Measurements from ENCODE around the gene SLX9.

SLX9 gene

DNA sequence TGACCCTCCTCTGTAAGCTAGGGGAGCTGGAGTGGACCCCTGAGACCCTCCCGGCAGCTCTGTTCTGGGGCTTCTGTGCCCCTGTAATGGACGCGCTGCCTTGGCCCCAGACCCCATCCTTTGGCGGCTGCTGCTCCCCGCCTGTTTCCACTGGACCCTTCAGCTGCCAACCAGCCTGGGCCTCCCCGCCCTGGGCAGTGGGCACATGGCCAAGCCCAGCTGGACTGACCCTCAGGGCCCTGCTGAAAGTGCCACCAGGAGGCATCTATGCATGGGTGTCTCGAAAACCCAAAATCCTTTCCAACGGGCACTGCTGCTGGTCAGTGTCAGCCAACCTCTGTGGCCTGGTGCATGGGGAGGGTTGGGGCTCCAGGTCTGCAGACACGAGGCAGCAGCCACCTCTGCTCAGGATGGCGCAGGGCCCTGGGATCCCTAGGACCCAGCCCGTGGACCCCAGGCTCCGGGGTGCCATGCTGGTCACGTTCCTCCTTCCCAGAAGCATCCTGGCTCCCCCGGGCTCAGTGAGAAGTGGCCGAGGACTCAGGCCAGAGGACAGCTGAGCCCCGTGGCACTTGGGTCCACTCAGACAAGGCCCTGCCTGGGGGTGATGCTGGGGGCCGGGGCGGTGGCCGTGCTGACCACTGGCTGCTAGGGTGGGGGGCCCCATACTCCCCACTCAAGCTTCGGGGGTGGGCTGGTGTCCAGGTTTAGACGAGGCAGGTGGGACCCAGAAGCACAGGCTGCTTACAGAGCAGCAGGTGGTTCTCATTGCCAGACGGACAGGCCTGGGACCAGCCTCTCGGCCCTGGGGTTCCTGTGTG lies 46.9 kb downstream of the SLX9 start:
- DNase-seq (ENCODE audit: low read depth in 2 of 2): no peak
- no peak overlapping the region for H3K4me3 ChIP-seq (replicated peaks in 1 of 2; ENCODE audit: low read depth in 2 of 2, low read length in 2 of 2)
- TF ChIP-seq, protein P1, sequence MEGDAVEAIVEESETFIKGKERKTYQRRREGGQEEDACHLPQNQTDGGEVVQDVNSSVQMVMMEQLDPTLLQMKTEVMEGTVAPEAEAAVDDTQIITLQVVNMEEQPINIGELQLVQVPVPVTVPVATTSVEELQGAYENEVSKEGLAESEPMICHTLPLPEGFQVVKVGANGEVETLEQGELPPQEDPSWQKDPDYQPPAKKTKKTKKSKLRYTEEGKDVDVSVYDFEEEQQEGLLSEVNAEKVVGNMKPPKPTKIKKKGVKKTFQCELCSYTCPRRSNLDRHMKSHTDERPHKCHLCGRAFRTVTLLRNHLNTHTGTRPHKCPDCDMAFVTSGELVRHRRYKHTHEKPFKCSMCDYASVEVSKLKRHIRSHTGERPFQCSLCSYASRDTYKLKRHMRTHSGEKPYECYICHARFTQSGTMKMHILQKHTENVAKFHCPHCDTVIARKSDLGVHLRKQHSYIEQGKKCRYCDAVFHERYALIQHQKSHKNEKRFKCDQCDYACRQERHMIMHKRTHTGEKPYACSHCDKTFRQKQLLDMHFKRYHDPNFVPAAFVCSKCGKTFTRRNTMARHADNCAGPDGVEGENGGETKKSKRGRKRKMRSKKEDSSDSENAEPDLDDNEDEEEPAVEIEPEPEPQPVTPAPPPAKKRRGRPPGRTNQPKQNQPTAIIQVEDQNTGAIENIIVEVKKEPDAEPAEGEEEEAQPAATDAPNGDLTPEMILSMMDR (IDR thresholded peaks at IDR 0.05; ENCODE audit: low read depth, low read length): no peak

DNA sequence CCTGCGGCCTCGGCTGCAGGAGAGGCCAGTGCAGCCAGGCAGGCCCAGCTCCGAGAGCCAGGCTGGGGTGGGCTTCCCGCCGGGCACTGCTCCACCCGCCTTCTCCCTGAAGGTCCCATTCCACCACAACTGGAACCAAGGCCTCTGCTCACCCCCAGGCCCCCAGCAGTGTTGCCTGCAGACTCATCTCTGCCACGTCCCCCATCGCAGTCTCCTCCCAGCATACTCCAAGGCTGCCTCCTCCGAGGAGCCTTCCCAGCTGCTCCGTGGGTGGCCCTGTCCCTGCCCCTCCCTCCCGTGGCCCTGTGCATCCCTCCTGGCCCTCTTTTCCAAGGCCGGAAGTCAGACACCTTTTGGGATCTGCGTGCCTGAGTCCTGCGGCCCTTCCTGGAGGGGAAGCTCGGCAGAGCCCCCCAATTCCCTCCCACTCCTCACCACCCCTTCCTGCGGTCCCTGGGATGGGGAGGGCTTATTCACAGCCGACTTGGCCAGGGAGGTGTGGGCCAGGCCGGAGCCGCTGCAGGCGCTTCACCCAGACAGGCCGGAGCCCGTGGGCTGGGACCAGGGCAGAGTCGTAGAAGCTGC lies 47.6 kb downstream of the SLX9 start:
- no peak for DNase-seq (ENCODE audit: low read depth in 2 of 2)
- H3K4me3 ChIP-seq (replicated peaks in 1 of 2; ENCODE audit: low read depth in 2 of 2, low read length in 2 of 2): no peak overlapping the region
- TF ChIP-seq, protein P1 (IDR thresholded peaks at IDR 0.05; ENCODE audit: low read depth, low read length): no peak

DNA sequence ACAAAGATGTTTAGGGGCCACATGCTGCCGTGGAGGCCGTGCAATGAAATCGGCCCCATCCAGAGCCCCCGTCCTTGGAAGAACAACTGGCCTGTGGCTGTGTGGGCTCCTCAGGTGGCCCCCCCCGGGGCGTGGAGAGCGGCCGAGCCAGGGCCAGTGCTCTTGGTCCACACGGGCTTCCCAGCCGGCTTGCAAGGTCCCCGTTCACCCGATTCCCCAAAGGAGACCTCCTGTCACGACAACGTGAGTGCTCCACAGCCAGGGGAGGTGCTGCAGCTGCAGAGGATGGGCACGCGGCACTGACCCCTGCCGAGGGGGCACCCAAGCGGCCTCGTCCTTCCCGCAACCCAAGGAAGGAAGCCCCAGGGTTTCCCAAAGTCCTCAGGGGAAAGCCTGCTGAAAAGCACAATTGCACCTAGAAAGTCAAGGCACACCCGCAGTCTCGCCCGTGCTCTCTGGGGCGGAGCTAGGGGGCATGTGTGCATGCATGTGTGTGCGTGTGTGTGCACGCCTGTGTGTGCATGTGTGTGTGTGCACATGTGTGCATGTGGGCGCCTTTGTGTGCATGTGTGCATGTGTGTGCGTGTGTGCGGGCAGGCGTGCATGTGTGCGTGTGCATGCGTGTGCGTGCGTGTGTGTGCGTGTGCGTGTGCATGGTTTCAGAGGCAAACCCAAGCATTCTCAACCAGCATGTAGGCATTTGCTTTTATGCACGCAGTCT lies 48.2 kb downstream of the SLX9 start:
- TF ChIP-seq, protein P1 (IDR thresholded peaks at IDR 0.05; ENCODE audit: low read depth, low read length): no peak
- no peak overlapping the region for H3K4me3 ChIP-seq (replicated peaks in 1 of 2; ENCODE audit: low read depth in 2 of 2, low read length in 2 of 2)
- no peak for DNase-seq (ENCODE audit: low read depth in 2 of 2)

DNA sequence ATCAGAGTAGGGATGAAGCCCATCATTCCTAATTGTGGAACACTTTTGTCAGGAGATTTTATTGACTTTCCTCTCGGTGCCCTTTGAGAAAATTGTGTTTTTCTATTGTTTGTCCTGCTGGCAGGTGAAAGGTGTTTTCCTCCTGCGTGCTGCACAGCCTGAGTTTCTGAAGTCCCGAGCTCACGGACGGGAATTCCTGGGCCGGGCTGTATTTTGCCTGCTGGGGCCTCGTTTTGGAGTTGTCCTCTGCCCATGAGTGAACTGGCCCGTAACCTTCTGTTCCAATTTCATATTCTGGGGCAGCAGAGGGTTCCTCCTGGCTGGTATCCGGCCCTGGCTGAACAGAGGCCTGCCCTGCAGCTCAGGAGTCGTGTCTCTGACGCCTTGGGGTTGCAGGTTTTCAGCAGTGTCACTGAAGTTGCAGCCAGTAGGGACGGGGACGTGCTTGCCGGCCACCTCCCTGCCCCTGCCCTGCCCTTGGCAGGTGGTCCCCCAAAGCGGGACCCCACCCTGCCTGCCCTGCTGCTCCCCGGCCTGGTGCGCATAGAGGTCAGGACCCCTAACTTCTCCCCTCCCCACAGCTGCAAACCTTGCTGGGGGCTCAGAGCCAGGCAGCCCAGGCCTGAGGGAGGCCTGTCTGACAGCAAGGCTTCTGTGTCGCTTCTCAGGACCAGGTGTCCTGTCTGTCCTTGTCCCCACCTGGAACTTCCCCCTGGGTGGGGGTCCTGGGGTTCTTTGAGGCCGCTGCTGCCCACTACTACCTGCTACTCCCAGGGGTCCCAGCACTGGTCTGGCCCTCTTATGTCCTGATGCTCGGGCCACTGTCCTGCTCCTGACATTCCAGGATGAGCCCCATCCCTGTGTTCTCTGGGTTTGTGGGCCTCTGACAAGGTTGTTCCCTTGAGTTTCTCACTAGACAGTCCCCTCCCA lies 49.0 kb downstream of the SLX9 start:
- TF ChIP-seq, protein P1 (IDR thresholded peaks at IDR 0.05; ENCODE audit: low read depth, low read length): no peak
- H3K4me3 ChIP-seq (replicated peaks in 1 of 2; ENCODE audit: low read depth in 2 of 2, low read length in 2 of 2): no peak overlapping the region
- DNase-seq (ENCODE audit: low read depth in 2 of 2): no peak

DNA sequence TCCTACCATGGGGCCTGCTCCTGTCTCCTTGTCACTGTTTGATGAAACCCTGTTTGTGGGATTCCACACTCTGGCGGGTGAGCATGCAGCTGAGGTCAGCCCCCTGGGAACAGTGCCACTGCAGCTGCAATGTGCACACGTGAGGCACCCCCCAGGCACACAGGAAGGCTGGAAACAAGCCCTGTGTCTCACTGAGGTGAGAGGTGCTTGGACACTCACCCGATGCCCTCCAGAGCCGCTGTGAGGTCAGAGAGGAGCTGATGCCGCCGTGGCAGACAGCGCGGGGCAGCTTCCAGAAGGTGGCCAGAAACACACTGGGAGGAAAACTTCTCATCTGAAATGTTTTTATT lies 49.7 kb downstream of the SLX9 start:
- peak in 1 of 2 donors; percentile 56 for DNase-seq (ENCODE audit: low read depth in 2 of 2)
- no peak overlapping the region for H3K4me3 ChIP-seq (replicated peaks in 1 of 2; ENCODE audit: low read depth in 2 of 2, low read length in 2 of 2)
- TF ChIP-seq, protein P1 (IDR thresholded peaks at IDR 0.05; ENCODE audit: low read depth, low read length): no peak

Data from cardiac fibroblast (primary cell).